ENCODE results near the gene PKNOX2.

The PKNOX2 gene

DNA sequence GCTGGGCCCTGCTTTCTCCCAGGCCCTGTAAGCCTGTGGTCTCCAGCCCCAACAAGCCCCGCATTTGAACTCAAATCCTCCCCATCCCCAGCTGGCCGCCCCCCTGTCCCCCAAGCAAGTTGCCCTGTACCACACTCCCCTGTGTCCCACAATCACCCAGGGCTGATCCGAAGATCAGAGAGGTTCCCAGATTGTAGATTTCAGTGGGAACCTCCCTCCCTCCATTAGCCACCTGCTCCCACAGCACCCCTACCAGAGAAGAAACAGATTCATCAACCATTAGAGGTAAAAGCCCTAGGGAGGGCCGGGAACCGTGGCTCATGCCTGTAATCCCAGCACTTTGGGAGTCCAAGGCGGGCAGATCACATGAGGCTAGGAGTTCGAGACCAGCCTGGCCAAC is 224.1 kb downstream of the PKNOX2 start:
- no peaks in the 10 kb centered on the region for H3K4me1 Mint-ChIP-seq
- no peak overlapping the region for H3K4me3 Mint-ChIP-seq
- H3K27ac Mint-ChIP-seq, result peak overlapping the region in 1 of 2 donors; percentile 83

GRCh38 chr11:125389339-125390166 is 225.0 kb downstream of the PKNOX2 start:
- ATAC-seq (no peak), DNase-seq (no peak)
- H3K4me3 Mint-ChIP-seq, result no peak overlapping the region
- no peaks in the 10 kb centered on the region for H3K9me3 Mint-ChIP-seq
- no peak overlapping the region for H3K27ac Mint-ChIP-seq
- H3K27me3 Mint-ChIP-seq, result peaks cover 46% of the 10 kb centered on the region
- H3K4me1 Mint-ChIP-seq, result no peaks in the 10 kb centered on the region

More for the DNA sequence above, 224.1 kb downstream of the PKNOX2 start:
- Mint-ChIP-seq H3K27me3 (peaks cover 42% of the 10 kb centered on the region), H3K9me3 (no peaks in the 10 kb centered on the region)
- DNase-seq, result no peak
- ATAC-seq, result no peak

- Mint-ChIP-seq H3K27me3 (peaks cover 60% of the 10 kb centered on the region), H3K4me1 (no peaks in the 10 kb centered on the region), H3K4me3 (no peak overlapping the region), H3K9me3 (no peaks in the 10 kb centered on the region), H3K27ac (no peak overlapping the region)
- ATAC-seq, result no peak
- DNase-seq, result no peak
Measured at GRCh38 chr11:125390946-125391345, 226.4 kb downstream of the PKNOX2 start.

GRCh38 chr11:125393331-125393730 is 228.8 kb downstream of the PKNOX2 start:
- ATAC-seq, result no peak
- Mint-ChIP-seq H3K4me1 (no peaks in the 10 kb centered on the region), H3K27ac (no peak overlapping the region), H3K4me3 (no peak overlapping the region), H3K9me3 (no peaks in the 10 kb centered on the region), H3K27me3 (peaks cover 83% of the 10 kb centered on the region)
- no peak for DNase-seq

DNA sequence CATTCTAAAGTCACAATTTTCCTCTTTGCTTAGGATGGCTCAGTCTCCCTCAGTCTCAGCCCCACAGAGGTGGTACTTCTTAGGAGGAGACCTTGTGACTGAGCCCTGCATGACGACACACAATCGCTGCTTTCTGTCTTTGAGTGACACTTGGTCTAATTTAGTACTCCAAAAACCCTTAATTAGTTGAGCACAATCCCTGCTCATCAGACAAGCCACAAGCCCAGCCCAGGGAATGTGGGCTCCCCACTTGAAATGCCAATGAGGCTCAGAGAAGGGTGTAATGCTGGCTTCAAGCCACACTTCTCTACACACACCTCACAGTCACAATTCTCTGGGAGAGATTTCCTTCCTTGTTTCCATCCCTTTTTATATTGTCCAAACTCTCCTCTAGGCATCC is 229.7 kb downstream of the PKNOX2 start:
- DNase-seq (no peak), ATAC-seq (no peak)
- no peaks in the 10 kb centered on the region for H3K4me1 Mint-ChIP-seq
- H3K27ac Mint-ChIP-seq, result no peak overlapping the region
- no peak overlapping the region for H3K4me3 Mint-ChIP-seq
- peaks cover 90% of the 10 kb centered on the region for H3K27me3 Mint-ChIP-seq
- no peaks in the 10 kb centered on the region for H3K9me3 Mint-ChIP-seq

GRCh38 chr11:125397421-125397820 is 232.9 kb downstream of the PKNOX2 start:
- DNase-seq, result no peak
- Mint-ChIP-seq H3K9me3 (no peaks in the 10 kb centered on the region), H3K27ac (no peak overlapping the region), H3K4me3 (no peak overlapping the region), H3K4me1 (no peaks in the 10 kb centered on the region), H3K27me3 (peaks cover 98% of the 10 kb centered on the region)
- no peak for ATAC-seq

DNA sequence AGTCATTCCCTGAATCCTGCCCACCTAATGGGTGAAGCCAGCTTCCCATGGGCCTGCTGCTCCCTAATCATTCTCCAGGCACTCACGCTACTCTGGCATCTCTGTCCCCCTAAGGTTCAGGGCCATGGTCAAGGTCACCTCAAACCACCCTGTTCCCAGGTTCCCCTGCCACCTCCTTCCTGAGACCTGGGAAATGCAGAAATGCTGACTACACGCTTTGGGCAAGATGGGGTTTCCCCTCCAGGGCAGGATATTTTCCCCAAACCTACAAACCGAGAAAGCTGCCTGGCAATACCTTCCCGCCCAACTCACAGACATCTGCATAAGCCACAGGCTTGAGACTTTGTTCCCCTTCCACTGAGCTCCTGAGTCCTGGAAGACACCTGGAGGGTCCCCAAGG is 233.9 kb downstream of the PKNOX2 start:
- H3K4me3 Mint-ChIP-seq, result no peak overlapping the region
- H3K4me1 Mint-ChIP-seq, result no peaks in the 10 kb centered on the region
- no peak overlapping the region for H3K27ac Mint-ChIP-seq
- no peak for ATAC-seq
- DNase-seq, result no peak
- H3K27me3 Mint-ChIP-seq, result peaks cover 99% of the 10 kb centered on the region
- no peaks in the 10 kb centered on the region for H3K9me3 Mint-ChIP-seq

DNA sequence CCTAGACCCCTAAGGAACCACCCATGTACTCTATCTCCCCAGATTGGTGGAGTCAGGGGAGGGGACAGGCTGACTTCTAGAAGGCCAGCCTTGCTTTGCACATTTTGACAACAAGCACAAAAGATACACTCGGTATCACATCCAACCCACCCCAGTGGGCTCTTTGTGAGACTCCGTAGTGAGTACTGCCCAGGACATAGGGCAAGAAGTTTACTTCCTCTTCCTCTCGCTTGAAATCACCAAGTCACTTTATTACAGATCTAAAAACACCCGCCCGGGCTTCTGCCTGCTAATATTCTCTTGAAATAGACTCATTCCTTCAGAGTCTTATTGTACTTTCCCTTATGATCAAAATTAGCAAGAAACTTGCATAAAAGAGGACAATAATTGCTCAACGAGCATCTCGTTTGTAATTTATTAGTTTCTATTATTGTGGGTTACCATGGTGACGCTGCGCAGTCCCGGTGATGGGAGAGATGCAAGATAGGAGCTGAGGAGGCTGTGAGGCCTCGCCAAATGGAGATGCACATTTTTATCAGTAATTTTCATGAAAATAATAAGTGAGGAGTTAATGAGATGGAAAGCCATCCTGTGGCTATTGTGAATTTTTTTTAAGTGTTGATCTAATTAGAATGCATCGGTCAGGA is 234.6 kb downstream of the PKNOX2 start:
- Mint-ChIP-seq H3K4me1 (no peaks in the 10 kb centered on the region), H3K27ac (no peak overlapping the region), H3K9me3 (no peaks in the 10 kb centered on the region), H3K27me3 (peaks cover 94% of the 10 kb centered on the region), H3K4me3 (no peak overlapping the region)
- DNase-seq (no peak), ATAC-seq (no peak)

DNA sequence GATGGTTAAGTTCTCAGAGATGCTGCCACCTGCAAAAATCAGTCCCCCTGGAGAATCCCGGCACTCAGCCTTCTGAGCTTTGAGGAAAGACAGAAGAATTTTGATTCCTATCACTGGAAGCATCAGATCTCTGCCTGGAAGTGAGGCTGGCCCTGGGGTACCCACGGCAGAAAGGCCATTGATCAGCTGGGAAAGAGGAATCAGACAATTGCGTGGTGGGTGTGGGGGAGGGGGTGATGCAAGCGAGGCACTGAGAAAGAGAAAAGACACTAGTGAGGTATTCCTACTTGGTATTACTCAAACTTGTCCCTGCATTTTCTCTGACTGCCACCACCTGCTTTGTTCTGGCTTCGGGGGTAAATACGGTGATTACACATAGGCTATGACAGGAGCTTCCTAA is 235.4 kb downstream of the PKNOX2 start:
- H3K4me3 Mint-ChIP-seq, result no peak overlapping the region
- no peaks in the 10 kb centered on the region for H3K9me3 Mint-ChIP-seq
- no peak for ATAC-seq
- no peak overlapping the region for H3K27ac Mint-ChIP-seq
- no peak for DNase-seq
- peaks cover 5% of the 10 kb centered on the region for H3K4me1 Mint-ChIP-seq
- peaks cover 94% of the 10 kb centered on the region for H3K27me3 Mint-ChIP-seq

DNA sequence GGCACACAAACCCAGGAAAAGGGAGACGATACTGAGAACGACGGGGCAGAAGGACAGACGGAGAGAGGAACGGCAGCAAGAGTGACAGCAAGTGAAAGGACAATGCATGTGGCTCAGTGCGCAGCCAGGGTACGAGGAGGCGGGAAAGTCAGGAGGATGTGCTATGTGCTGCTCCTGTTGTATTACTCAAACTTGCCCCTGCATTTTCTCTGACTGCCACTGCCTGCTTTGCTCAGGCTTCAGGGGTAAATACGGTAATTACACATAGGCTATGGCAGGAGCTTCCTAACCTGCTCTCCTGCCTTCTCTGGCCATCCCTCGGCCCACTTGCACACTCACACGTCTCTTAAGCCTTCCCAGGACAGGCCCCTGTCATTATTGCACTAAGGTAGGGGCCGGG is 236.7 kb downstream of the PKNOX2 start:
- ATAC-seq (no peak), DNase-seq (no peak)
- Mint-ChIP-seq H3K9me3 (no peaks in the 10 kb centered on the region), H3K27ac (no peak overlapping the region), H3K4me3 (no peak overlapping the region), H3K4me1 (peaks cover 10% of the 10 kb centered on the region), H3K27me3 (peaks cover 94% of the 10 kb centered on the region)

DNA sequence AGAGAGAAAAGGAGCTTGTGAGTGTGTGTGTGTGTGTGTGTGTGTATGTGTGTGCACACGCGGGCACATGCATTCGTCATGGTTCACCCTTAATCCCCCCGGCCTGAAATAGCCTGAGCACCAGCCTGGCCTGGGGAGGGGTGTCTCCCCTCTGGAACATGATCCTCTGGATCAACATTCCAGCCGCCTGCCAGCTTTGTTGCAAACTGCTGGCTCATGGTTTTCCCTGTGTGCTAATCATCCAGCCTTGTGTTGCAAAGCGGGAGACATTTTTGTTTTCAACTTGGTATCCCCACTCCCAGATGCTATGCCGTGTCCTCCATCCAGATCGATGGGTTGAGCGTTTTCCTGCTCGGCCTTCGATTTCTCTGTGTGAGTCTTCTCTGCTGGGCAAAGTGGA is 237.2 kb downstream of the PKNOX2 start:
- Mint-ChIP-seq H3K9me3 (no peaks in the 10 kb centered on the region), H3K4me3 (no peak overlapping the region), H3K4me1 (peaks cover 10% of the 10 kb centered on the region), H3K27ac (no peak overlapping the region), H3K27me3 (peaks cover 94% of the 10 kb centered on the region)
- no peak for DNase-seq
- no peak for ATAC-seq

DNA sequence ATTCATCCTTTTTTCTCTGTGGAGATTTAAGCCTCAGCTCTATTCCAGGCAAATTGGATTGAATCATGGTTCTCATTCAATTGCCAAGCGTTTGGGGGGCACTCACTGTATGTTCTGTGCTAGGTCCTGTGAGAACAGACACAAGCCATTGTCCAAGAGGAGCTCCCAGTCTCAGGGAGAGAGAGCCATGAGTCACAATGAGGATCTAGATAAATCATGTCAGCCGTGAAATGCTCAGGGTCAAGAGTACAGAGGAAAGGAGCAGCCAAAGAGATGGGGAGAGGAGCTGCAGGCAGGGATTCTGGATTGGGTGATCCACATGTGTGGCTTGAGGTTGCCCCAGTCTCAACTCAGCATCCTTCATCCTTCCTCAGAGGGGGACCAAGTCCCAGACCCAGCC is 237.9 kb downstream of the PKNOX2 start:
- no peak overlapping the region for H3K4me3 Mint-ChIP-seq
- DNase-seq, result no peak
- H3K4me1 Mint-ChIP-seq, result peaks cover 10% of the 10 kb centered on the region
- H3K27ac Mint-ChIP-seq, result no peak overlapping the region
- ATAC-seq, result no peak
- H3K9me3 Mint-ChIP-seq, result no peaks in the 10 kb centered on the region
- H3K27me3 Mint-ChIP-seq, result peaks cover 95% of the 10 kb centered on the region

DNA sequence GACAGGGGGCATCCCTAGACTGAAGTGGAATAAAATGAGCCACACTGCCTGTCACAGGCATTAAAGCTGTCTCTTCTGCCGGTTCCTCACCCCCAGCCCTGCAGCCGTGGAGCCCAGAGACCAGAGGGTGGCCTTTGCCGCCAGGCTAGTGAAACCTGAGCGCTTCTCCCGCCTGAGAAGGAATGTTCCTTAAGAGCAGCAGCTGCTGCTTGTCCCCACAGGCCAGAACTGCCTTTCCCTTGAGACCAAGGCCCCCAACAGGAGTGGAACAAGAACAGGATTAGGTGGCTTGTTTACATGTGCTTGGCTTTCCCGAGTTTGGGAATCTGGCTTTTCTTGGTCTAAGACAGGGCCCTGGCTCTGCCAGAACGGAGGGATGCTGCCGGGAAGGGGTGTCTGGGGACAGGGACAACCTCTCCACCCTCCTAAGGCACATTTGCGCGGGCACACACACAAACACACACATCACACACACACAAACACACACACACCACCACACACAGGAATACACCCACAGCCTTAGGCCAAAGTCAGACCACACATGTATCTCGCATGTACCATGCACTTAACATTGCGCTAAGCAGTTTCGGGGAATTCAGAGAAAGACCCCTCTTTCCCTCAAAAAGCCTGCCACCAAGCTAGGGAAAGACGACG is 239.7 kb downstream of the PKNOX2 start:
- Mint-ChIP-seq H3K9me3 (no peaks in the 10 kb centered on the region), H3K4me1 (peaks cover 10% of the 10 kb centered on the region), H3K27me3 (peaks cover 93% of the 10 kb centered on the region), H3K27ac (no peak overlapping the region), H3K4me3 (no peak overlapping the region)
- ATAC-seq (peak; percentile 5), DNase-seq (no peak)

DNA sequence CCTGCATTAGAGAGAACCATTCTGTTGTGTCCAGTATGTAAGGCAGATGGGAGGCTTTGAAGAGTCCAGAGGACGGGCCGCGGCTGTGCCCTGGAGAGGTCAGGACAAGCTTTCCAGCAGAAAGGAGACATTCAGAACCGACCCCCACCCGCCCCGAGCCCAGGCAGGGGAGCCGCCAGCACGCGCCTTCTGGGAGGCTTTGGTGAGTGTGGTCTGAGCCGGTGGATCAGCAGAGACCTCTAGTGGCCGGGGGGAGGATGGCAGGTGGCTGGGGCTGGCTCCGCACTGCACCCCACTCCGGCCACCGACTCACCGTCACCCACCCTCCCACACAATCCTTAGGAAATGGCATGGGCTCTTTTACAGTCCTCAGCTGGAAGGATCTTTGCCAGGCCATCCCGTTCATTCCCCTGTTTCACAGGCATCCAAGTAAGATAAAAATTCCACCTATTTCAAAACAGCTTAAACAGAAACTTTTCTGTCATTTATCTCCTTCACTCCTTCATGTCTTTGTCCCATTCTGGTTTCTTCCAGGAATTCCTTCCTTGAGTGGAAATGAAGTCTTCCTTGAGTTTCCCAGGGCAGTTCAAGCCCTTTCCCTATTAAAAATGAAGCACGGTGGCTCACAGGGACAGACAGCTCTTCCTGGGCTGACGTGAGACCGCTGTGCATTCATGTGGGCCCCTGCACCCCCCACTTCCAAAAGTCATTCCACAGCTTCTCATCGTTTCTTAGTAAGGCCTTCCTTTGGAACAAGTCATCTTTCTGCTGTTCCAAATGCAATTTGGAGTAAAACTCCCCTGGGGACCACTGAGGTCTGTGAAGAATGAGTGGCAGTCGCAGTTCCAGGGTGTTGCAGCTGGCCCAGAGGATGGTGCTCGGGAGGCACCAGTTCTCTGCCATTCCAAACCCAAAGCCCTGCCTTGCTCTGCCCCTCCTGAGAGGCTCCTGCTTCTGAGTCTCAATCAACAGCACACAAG is 240.6 kb downstream of the PKNOX2 start:
- H3K4me3 Mint-ChIP-seq, result no peak overlapping the region
- no peak overlapping the region for H3K27ac Mint-ChIP-seq
- peaks cover 10% of the 10 kb centered on the region for H3K4me1 Mint-ChIP-seq
- peak; percentile 62 to 70 for DNase-seq
- H3K27me3 Mint-ChIP-seq, result peaks cover 93% of the 10 kb centered on the region
- peak; percentile 83 for ATAC-seq
- H3K9me3 Mint-ChIP-seq, result no peaks in the 10 kb centered on the region

GRCh38 chr11:125407046-125407445 is 242.5 kb downstream of the PKNOX2 start:
- H3K27me3 Mint-ChIP-seq, result peaks cover 93% of the 10 kb centered on the region

More at GRCh38 chr11:125407046-125407445, 242.5 kb downstream of the PKNOX2 start:
- Mint-ChIP-seq H3K4me1 (peaks cover 10% of the 10 kb centered on the region), H3K27ac (no peak overlapping the region), H3K4me3 (no peak overlapping the region), H3K9me3 (no peaks in the 10 kb centered on the region)
- DNase-seq (no peak), ATAC-seq (no peak)
